NCI-H2196 treated with DMSO at 0.1 percent for 48 hours (cell line): Measurements from ENCODE around the gene PPP1R37.

Experiments used
- DNase-seq: peaks from one replicate; lab custom pipeline; 2025; ENCODE audit not compliant: unreplicated experiment; lab: John Stamatoyannopoulos, UW

PPP1R37 gene

DNA sequence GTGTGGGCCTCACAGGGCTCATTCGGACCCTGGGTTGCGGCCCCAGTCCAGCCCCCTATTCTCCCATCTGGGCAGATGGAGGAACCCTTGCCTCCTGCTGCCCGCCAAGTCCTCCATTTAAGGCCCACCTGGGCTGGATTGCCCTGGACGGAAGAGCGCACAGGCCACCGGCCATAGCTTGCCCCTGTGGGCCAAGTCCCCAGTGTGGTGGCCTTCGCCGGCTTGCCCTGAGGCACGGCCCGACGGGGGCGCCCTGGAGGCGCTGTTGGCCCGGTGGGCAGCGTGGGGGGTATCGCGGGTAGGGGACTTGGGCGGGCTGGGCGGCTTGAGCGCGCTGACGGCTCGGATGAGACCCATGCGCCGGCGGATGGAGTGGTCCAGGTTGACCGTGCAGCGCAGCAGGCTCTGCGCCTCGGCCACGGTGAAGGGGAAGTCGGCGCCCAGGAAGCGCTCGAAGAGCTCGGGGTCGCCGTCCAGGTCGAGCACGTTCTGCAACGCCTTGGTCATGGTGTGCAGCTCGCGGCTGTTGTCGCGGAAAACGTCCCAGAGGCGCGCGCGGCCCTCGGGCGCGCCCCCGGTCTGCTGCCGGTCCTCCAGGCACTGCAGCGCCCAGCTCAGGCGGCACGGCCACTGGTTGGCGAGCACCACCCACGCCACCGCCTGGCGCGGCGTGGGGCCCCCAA, 59.0 kb downstream of the PPP1R37 start:
- DNase-seq = no peak

DNA sequence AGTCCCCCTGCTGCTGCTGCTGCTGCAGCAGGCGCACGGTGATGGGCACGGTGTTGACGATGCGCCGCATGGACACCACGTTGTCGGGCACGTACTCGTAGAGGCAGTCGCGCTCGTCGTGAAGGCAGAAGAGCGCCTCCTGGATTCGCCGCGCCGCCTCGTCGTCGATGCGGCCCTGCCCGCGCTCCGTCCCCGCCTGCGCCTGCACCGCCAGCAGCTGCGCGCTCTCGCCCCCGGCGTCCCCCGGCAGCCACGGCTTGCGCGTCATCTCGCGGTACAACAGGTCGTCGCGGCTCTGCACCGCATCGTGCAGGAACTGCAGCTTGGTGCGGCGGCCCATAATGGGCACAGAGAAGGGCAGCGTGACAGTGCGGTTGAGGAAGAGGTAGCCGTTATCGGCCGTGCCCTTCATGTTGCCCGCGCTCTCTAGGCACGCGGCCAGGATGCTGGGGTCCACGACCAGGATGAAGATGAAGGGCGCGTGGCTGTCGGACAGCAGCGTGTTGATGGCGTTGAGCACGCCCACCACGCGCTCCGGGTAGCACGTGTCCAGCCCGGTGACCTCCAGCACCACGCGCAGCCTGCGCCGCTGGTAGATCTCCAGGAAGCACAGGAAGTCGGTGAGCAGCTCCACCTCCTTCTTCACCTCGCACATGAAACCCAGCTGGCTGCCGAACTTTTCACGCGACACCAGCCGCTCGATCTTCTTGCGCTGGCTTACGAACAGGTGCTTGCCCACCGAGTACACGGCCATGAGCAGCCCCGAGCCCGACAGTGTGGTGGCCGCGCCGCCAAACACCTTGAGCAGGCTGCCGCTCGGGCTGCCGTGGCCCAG, 59.7 kb downstream of the PPP1R37 start:
- no peak for DNase-seq

DNA sequence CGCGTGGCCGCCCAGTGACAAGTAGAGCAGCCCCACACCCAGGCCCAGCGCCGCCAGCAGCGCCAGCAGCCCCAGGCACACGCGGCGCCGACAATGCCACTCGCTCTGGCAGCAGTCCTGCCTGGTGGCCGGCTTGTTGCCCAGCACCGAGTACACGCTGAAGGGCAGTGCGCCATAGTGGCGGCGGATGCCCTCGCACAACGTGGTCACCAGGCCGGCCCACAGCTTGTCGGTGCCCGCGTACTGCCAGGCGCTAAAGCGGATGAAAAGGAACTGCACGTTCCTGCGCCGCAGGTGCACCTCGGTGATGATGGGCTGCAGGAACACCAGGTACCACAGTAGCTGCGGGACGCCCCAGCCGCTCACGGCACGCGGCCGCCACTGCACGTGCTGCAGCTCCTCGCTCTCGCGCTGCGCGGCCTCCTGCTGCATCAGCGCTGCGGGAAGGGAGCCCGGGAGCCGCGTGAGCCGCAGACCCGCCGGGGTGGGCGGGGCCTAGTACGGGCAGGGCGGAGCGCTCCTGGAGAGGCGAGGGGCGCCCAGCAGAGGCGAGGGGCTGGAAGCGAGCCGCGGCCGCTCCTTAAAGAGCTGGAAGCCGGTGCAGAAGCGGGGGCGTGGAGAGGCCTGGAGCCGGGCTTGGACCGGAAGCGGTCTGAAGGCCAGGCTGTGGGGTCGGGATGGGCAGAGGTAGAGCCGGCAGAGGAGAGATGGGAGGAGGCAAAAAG, 60.5 kb downstream of the PPP1R37 start:
- DNase-seq = no peak

DNA sequence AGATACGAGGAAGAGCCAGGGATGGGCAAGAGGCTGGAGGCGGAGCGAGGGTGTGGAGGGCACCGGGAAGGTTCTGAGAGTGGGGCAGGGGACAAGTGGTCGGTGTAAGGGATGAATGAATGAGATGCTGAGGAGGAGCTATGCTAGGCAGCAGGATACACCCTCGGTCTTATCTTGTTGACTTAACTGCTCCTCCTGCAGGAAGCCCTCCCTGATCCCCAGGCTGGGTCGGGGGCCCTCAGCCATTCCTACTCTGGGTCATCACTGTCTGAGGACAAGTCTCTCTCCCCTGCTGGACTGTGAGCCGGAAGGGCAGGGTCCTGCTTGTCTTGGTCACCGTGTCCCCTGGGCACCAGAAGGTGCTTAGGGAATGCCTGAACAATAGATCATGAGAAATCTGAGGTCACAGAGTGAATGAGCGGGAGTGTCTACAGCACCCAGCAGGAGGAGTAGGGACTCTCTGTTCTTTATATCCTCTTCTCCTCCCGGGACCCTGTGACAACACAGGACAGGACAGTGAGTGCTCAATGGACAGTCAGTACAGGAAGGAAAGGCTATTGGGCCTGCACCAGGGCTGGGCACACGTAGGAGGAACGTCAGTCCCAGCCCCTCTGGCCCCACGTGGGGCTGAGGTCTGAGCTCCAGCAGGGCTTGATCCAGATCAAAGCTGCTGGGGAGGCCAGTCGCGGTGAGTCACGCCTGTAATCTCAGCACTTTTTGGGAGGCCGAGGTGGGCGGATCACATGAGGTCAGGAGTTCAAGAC, 61.3 kb downstream of the PPP1R37 start:
- DNase-seq = no peak

DNA sequence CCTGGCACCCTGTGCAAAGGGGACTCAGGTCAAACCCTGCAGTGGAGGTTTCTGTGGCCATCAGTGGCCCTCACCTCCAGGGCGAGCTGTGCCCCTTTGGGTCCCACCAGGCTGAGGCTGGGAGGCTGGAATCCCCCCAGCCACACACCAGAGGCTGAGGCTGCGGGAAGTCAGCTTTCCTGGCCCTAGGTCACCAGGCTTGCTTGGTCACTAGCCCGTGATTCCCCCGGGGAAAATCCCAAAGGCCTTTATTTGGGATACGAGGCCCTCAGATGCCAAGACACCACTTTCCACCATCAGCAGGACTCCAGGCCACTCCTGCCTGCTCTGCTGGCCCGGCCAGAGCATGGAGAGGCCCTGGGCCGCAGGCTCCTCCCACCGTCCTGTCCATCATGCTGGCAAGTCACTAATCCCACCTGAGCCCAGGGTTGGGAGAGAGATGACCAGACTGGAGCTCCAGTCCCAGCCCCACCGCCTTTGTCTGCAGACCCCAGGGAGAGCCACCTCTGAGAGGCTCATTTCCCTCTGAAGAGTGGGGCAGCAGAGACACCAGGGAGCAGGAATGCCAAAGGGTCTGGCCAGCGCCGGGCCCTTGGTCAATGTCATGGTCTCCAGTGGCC, 63.1 kb downstream of the PPP1R37 start:
- no peak for DNase-seq

DNA sequence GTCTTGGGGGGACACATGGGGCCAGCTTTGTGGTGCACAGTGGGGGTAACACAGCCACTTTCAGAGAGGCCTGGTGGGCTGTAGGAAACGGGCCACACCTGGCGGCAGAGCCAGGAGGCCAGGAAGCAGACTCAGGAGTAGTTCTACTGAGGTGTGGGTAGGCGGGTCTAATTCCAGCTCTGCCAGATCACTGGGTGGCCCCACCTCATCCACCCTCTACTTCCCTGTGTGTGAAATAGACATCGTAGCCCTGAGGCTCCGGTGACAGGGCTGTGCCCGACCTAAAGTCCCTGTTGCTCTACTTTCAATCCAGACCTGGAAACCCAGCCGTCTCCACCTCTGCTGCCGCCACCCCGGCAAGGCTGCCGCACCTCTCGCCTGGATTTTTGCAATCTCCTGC, 63.8 kb downstream of the PPP1R37 start:
- DNase-seq = no peak

DNA sequence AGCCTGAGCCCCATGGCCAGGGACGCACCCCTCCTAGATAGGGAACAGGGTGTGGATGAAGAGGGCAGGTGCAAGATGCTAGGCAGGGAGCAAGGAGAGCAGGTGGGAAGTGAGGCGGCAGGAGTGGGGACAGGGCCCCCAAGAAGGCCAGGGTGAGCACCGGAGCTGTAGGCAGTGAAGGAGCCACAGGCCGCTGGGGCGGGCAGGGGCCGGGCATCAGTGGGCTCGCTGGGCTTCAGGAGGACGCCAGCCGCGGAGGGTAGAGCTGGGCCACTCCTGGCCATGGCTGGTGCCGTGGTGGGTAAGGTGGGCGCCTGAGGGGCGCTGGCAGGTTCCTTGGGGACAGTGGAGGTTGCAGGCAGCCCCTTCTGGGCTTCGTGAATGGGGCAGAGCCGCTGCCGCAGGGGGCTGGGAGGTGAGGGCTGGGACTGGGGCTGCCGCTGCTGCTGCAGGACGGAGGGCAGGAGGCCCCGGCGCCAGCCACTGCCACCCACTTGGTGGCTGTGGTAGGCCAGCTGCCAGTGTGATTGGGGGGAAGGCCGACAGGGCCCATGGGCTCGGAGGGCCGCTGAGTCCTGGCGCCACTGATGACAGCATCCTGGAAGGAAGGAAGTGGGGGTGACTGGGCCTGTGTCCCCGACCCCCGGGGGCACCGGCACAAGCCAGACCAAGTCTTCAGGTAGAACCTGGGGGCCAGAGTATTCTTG, 65.7 kb downstream of the PPP1R37 start:
- DNase-seq = no peak

DNA sequence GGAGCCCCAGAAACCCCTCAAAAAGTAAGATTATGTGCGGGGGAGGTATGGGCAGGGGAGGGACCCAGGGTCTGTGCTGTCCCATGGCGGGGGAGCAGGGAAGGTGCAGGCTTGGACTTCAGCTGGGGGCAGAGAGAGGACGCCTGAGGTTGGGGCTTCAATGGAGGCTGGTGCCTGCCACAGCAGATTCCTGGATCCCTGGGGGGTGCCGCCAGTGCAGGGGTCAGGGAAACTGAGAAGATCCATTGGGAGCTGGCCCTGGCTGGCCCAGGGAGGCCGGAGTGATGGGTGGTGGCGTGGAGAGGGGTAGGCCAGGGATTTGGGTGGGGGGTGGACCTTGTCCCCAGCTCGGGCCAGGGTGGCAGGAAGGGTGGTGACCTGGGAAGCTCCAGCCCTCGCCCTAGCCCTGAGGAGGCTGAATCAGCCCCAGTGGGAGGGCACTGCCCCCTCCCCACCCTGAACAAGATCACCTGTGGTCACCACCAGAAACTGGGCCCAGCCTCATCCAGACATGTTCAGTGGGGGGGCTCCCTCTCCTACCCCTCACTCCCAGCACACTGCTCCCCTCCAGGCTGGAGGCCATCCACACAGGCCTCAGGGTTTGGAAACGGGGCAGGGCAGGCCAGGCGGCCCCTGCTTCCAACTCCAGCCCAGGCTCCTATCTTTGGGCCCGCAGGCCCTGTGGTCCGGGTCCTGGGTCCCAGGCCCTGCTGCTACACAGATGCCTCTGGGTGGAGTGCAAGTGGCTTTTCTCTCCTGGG, 66.4 kb downstream of the PPP1R37 start:
- no peak for DNase-seq

DNA sequence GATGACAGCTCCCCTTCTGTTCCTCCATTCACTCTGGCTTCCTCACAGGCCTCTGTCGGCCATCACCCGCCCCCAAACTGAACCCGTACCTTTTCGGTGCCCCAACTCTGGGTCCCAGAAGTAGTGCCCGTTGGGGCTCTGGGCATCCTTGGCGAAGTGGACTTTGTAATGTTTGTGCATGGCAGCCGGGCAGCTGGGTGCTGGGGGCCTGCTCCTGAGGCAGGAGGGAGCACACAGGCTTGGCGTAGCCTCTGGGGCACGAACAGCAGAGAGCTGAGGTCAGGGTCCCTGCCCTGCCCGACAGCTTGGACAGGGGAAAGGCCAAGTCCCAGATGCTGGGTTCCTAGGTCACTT, 67.0 kb downstream of the PPP1R37 start:
- no peak for DNase-seq

DNA sequence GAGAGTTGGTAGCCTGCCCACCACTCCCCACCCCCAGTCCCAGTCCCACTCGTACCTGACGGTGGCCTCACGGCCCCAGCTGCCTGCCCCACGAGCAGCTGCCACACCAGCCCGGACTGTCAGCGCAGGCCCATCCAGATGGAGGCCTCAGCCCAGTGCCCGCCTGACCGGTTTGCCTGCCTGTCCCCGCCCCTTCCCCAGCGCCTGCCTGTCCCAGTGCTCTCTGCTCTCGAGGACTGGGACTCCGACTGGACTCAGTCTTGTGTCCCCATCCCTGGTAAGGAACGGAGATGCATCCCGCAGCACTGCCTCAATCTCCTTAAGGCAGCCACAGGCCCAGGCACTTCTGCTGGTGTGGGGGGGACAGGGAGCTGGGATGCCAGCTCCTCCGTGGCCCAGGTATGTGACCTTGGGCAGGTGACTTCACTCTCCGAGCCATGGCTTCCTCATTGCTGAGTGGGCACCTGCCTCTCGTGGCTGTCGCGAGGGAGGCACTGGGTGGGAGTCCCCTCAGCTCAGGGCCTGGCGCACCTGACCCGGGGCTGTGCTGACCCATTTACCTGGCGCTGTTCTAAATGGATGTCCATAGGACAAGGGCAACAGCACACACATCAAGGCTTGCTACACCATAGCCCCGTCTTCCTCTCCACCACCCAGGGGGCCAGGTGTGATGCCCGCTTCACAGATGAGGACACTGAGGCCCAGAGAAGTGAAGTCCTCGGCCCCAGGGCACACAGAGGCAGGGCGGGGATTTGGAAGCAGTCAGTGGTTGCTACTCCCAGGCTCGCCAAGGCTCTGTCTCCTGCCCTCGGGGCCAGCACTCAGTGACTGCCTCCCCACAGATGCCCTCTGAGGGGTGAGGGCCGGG, 68.1 kb downstream of the PPP1R37 start, which contains the start of gene NKPD1:
TSS of gene NKPD1 (minus strand) at position 113 of the 868 bp plus-strand sequence. CDS start 832 bp downstream, outside the sequence.
- no peak for DNase-seq

DNA sequence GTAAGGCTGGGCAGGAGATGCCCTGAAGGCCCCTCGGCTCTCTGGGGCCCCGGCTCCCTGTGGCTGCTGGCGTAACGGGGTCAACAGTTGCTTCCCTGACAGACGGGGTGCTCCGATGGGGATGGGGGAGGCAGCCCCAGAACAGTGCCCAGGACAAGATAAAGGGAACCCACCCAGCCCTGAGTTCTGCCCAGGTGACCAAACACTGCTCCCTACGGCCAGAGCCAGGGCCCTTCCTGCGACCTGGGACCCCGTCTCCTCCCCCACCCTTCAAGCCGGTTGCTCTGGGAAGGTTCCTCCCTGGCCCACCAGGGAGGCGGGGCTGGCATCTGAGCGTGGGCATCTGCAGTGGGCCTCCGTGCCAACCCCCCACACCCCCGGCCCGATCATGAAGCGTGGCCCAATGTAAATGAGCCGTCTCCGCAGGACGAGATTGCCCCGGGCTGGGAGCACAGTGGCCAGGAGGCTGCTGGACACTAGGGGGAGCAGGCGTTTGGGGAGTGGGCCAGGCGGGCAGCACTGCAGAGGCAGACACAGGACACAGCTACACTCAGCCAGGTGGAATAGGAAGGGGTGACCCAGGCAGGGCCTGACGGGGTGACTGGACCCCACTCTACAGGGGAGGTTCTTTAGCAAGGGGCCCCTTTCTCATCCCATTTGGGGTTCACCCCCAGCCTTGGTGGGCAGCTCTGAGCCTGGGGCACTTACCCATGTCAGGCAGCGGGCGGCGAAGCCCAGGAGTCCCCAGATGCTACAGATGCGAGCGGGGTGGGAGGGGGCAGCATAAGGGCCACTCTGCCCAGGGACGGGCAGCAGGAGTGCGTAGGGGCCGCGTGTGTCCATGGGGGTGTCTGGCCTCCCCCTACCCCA, 69.0 kb downstream of the PPP1R37 start:
- no peak for DNase-seq

DNA sequence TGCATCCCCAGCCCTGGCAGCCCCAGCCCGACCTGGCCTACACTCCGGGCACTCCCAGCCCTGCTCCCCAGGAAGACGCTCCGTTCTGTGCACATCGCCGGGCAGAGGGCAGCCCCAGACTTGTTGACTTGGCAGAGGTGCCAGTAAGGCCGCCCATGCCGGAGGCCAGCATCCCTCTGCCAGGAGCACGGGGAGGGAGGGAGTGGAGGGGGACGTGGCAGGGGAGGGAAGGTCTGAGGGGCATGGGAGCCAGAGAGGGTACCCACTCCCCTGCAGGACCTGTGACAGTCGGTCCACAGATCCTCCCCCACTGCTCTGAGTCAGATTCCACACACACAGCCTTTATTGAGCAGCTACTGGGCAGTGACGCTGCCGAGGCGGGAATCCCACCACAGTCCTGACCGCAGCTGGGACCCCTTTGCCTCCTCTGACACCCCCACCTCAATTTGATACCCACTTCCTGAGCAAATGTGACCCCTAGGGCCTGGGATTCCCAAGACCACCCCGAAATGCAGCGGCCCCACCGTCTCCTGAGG, 69.7 kb downstream of the PPP1R37 start:
- peak; percentile 64 for DNase-seq

DNA sequence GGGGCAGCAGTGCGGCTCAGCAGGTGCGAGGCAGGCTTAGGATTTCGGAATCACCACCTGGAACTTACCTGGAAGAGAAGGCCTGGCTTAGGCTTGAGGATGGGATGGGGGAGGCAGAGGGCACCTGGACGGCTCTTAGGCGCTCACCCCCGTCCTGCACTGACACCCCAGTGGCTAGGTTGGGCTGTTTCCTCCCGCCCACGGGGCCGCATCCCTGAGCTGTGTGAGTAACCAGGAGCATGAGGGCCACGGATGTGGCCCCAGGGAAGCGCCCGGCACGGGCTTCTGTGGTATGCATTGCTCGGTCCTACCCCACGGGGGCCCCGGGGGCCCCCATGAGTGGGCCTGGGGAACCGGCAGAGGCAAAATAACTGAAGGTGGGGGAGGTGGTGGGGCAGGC, 70.2 kb downstream of the PPP1R37 start:
- no peak for DNase-seq

DNA sequence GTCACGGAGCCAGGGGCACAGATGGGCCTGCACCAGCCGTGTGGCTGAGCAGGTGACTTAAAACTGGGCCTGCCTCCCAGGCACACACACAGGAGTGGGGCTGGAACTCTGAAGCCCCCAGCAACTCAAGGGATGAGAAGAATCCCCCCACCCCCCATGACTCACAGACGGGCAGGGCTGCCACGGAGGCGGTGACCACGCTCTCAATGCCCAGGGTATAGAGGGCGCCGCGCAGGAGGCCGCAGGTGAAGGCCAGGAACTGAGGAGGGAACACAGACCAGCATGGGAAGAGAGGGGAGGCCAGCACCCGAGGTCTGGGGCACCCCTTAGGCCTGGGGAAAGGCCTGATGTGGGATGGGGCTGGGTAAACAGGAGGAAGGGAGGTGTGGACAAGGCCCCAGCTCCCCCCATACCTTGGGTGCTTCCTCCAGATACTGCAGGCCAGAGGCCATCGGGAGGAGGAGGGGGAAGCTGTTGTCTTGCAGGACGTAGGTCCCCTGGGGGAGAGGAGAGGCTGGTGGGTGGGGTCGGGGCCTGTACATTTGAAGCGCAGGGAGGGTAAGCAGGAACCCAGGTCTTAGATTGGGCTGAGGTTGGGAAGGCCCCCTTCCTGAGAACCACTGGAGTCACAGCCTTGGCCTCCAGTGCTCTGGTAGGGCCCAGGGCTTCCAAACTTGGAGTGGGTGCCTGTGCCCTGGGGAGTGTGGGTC, 70.9 kb downstream of the PPP1R37 start:
- no peak for DNase-seq

DNA sequence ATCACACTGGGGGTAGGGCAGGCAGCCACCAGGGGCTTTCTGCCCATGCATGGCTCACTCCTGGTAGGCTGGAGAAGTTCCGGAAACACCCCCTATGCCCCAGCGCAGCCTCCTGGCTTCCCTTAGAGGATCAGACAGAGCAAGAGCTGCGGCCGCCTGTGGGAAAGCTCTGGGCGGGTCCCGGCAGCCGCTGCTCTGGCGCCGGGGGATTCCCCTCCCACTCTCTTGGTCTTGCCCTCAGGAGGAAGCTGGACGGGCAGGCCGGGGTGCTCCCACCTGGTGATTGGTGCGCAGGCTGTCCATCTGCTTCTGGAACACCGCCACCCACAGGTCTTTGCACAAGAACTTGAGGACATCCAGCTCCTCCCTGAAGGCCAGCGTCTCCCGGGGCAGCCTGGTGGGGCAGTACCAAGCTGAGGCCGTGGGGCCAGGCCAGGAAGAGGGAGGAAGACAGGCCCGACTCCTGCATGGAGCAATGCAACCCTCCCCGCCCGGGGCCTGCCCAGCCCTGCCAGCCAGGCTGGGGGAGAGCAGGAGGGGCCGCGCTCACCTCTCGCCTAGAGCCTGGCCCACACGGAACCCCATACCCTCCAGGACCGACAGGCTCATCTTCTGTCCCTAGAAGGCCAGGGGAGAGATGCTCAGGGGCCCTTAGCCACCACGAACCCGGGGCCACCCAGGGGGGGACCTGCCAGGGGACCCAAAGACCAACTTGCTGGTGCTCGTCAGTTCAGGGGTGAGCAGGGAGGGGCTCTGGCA, 71.8 kb downstream of the PPP1R37 start:
- DNase-seq = no peak

DNA sequence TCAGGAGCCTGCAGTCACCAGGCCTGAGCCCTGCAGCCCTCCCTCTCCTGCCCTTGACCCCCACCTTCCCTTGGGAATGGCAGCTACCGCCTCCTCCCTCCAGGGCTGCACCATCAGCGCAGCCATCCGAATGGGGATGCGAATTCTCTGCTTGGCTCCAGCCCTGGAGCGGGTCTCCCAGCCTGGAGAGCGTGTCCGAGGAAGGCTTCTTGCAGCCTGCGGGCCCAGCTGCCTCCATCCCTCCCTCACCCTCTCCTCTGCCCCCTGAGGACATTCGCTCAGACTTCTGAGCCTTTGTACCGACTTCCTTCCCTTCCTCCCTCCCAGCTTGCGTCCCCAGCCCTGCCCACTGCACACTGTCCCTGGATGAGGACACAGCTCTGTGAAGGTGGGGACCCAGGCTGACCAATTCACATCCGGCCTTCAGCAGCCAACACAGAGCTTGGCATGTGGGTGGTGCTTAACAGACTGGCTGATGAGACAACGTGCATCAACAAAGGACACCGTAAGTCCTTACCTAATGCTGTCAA, 73.8 kb downstream of the PPP1R37 start:
- no peak for DNase-seq
